Esophagus squamous epithelium (tissue), 5 donors: Measurements from ENCODE around the gene CYP4F8. TPM values are rescaled to one million over a fixed set of nuclear protein-coding genes. Genes with fewer than 3 reads are reported as not detected.
"Not testable (repeated sequence)": the region's sequence is repeated elsewhere in the genome, so short reads cannot be mapped to it uniquely, and the experiment has no call there.

ENCODE experiments used
- DNase-seq: peaks from one replicate; lab custom pipeline; 2025; lab: John Stamatoyannopoulos, UW
- H3K27ac ChIP-seq, 4 donors: fragments of 200-600 bp; sonication (generic); one replicate each; pipeline ENCODE4 v1.5.1; 2016 to 2019; ENCODE audit warnings: mild to moderate bottlenecking in 1 of 4
- H3K27me3 ChIP-seq, 4 donors: fragments of 200-600 bp; sonication (generic); 1 replicate in 3 of 4; 2 replicates in 1 of 4; pipeline versions ENCODE4 v1.5.1 to v1.6.0; 2017 to 2021; ENCODE audit warnings: antibody characterized with exemption in 1 of 4
- H3K36me3 ChIP-seq, 3 donors: fragments of 200-600 bp; sonication (generic); one replicate each; pipeline ENCODE4 v1.5.1; 2016 to 2019
- H3K4me1 ChIP-seq, 3 donors: fragments of 200-600 bp; sonication (generic); one replicate each; pipeline ENCODE4 v1.5.1; 2017 to 2019
- H3K4me3 ChIP-seq, 4 donors: fragments of 200-600 bp; sonication (generic); 1 replicate in 3 of 4; 2 replicates in 1 of 4; pipeline ENCODE4 v1.5.1; 2016 to 2019; ENCODE audit warnings: mild to moderate bottlenecking in 2 of 4, moderate library complexity in 1 of 4
- H3K9me3 ChIP-seq, 3 donors: fragments of 200-600 bp; sonication (generic); one replicate each; pipeline ENCODE4 v1.5.1; 2016 to 2019
- CTCF ChIP-seq, 6 experiments: fragments of 450-650 bp in 4 of 6; fragments of 200-600 bp in 2 of 6; sonication (generic) in 2 of 6; IDR thresholded peaks; one replicate each; pipeline ENCODE4 v1.5.1; 2016 to 2019; ENCODE audit warnings: antibody characterized with exemption in 6 of 6, mild to moderate bottlenecking in 4 of 6, moderate library complexity in 4 of 6
- POLR2A ChIP-seq, 4 donors: fragments of 450-650 bp; IDR thresholded peaks; one replicate each; pipeline ENCODE4 v1.6.1; 2017; ENCODE audit warnings: antibody characterized with exemption in 4 of 4, mild to moderate bottlenecking in 4 of 4, moderate library complexity in 3 of 4
- WGBS, 2 donors: methylation state at CpG; one replicate each; pipeline ENCODE4 v1.1.5; 2018; 5-methylcytosine and 5-hydroxymethylcytosine counted together
- intact Hi-C: fragments of 100-400 bp; cut with DNase I; formaldehyde crosslinking; loops from one replicate; pipeline ENCODE4 v1.15.0; 2022
- small RNA-seq, 4 donors: library from RNA; depleted of rRNA; stranded (forward); fragments of <200 nt; gene quantifications; one replicate each; pipeline ENCODE3, GENCODE V24; 2016
- total RNA-seq, 4 donors: library from RNA; depleted of rRNA; stranded (reverse); fragments of >200 nt; gene quantifications; one replicate each; pipeline ENCODE4 v1.1.0, GENCODE V29; 2016
- donor health status: DM: yes; HTN: yes; CAD: no.

The CYP4F8 gene
- total RNA-seq, 4 donors from 2014 or later, result not detected

GRCh38 chr19:15672580-15673175 is 57.7 kb downstream of the CYP4F8 start, which contains the start of gene CYP4F12:
Gene CYP4F12, plus strand, starts transcription at chr19:15673087. Its CDS starts 443 bp downstream, at chr19:15673530.
- DNase-seq, result peak; percentile 5
- 0 to 5% methylated on average over 3 to 5 of the region's 6 CpGs for WGBS, 2 donors
- Histone ChIP-seq H3K36me3 (no peaks in the 10 kb centered on the region), H3K4me1 (peaks cover 0 to 50% (median 16%) of the 10 kb centered on the region in 3 donors), H3K27me3 (peaks cover 0 to 6% (median 0%) of the 10 kb centered on the region in 4 donors), H3K9me3 (no peaks in the 10 kb centered on the region), H3K4me3 (peak within 1 kb of the TSS; percentile 27 to 59 (median 44)), H3K27ac (peak within 1 kb of the TSS; percentile 81 to 91 (median 86))
- intact Hi-C loops, result no loop called here
- TF ChIP-seq POLR2A (IDR thresholded peaks at IDR 0.05) (peak in 2 of 4 donors; percentile 15 to 44), CTCF (IDR thresholded peaks at IDR 0.05) (no peak)

GRCh38 chr19:15673176-15673654 is 58.2 kb downstream of the CYP4F8 start:
- H3K4me3 ChIP-seq, result peak overlapping the region; percentile 27 to 59 (median 44)
- intact Hi-C loops, result no loop called here
- H3K4me1 ChIP-seq, result peaks cover 0 to 50% (median 16%) of the 10 kb centered on the region in 3 donors
- H3K27me3 ChIP-seq, result peaks cover 0 to 6% (median 0%) of the 10 kb centered on the region in 4 donors
- 10% methylated on average over 7 to 8 of the region's 9 CpGs for WGBS, 2 donors
- H3K36me3 ChIP-seq, result peaks cover 0 to 4% (median 0%) of the 10 kb centered on the region in 3 donors
- H3K27ac ChIP-seq, result peak overlapping the region; percentile 81 to 91 (median 86)
- H3K9me3 ChIP-seq, result no peaks in the 10 kb centered on the region
- no peak for TF ChIP-seq CTCF (IDR thresholded peaks at IDR 0.05)
- TF ChIP-seq POLR2A (IDR thresholded peaks at IDR 0.05), result no peak
- DNase-seq, result no peak

- H3K27me3 ChIP-seq, result no peaks in the 10 kb centered on the region
- H3K4me3 ChIP-seq, result no peak overlapping the region
- WGBS, 2 donors, result 0 to 67% methylated on average over 1 of the region's 3 CpGs
- H3K27ac ChIP-seq, result no peak overlapping the region
- no peak for TF ChIP-seq CTCF (IDR thresholded peaks at IDR 0.05)
- TF ChIP-seq POLR2A (IDR thresholded peaks at IDR 0.05), result no peak
- peaks cover 0 to 24% (median 4%) of the 10 kb centered on the region in 3 donors for H3K36me3 ChIP-seq
- DNase-seq, result no peak
- intact Hi-C loops, result no loop called here
- H3K9me3 ChIP-seq, result no peaks in the 10 kb centered on the region
- peaks cover 0 to 32% (median 7%) of the 10 kb centered on the region in 3 donors for H3K4me1 ChIP-seq
Measured at GRCh38 chr19:15675560-15675959, 60.5 kb downstream of the CYP4F8 start.

- TF ChIP-seq POLR2A (IDR thresholded peaks at IDR 0.05) (no peak), CTCF (IDR thresholded peaks at IDR 0.05) (no peak)
- H3K27ac ChIP-seq, result no peak overlapping the region
- H3K4me3 ChIP-seq, result no peak overlapping the region
- intact Hi-C loops, result no loop called here
- no peak for DNase-seq
- no peaks in the 10 kb centered on the region for H3K9me3 ChIP-seq
- H3K27me3 ChIP-seq, result no peaks in the 10 kb centered on the region
- H3K4me1 ChIP-seq, result peaks cover 0 to 6% (median 0%) of the 10 kb centered on the region in 3 donors
- 18 to 21% methylated on average over 4 of the region's 4 CpGs for WGBS, 2 donors
- H3K36me3 ChIP-seq, result peaks cover 0 to 59% (median 4%) of the 10 kb centered on the region in 3 donors
Measured at GRCh38 chr19:15679089-15679488, 64.1 kb downstream of the CYP4F8 start.

- DNase-seq, H3K9me3 ChIP-seq, intact Hi-C loops, H3K4me3 ChIP-seq, H3K4me1 ChIP-seq, H3K27me3 ChIP-seq, H3K27ac ChIP-seq: not testable (repeated sequence)
- 46 to 47% methylated on average over 3 to 4 of the region's 4 CpGs for WGBS, 2 donors
- peaks cover 0 to 67% (median 4%) of the 10 kb centered on the region in 3 donors for H3K36me3 ChIP-seq
Measured at GRCh38 chr19:15679865-15680264, 64.8 kb downstream of the CYP4F8 start.

Small RNA genes within 50 kb of the gene (small RNA-seq; reads per million reads assigned to genes)
- gene AD000091.1, result 0 reads per million in 4 donors

Other genes with a start within 250 kb of the CYP4F8 start
- gene AKAP8, start 235.4 kb upstream of the CYP4F8 start, total RNA-seq, result 10 to 100 TPM; 17.4 to 32.4 (median 21.7) TPM
- gene AKAP8L, start 196.2 kb upstream of the CYP4F8 start, total RNA-seq, result 10 to 100 TPM; 33.9 to 90.2 (median 63.4) TPM
- 10 to 100 TPM; 17.2 to 36.5 (median 30.0) TPM for gene WIZ, start 165.3 kb upstream of the CYP4F8 start, total RNA-seq
- 1 to 10 TPM; 2.2 to 5.7 (median 2.9) TPM for gene RASAL3, start 150.7 kb upstream of the CYP4F8 start, total RNA-seq
- not detected for gene PGLYRP2, start 135.7 kb upstream of the CYP4F8 start, total RNA-seq
- 10 to 100 TPM in 2 of 4 donors, 1 to 10 TPM in 2; 3.2 to 19.4 (median 11.1) TPM for gene CYP4F22, start 106.7 kb upstream of the CYP4F8 start, total RNA-seq
- 10 to 100 TPM; 31.2 to 86.2 (median 43.5) TPM for gene CYP4F3, start 25.7 kb downstream of the CYP4F8 start, total RNA-seq
- 10 to 100 TPM; 34.5 to 79.3 (median 61.0) TPM for gene CYP4F12, start 57.9 kb downstream of the CYP4F8 start, total RNA-seq
- not detected for gene OR10H2, start 112.8 kb downstream of the CYP4F8 start, total RNA-seq
- not detected for gene OR10H3, start 122.8 kb downstream of the CYP4F8 start, total RNA-seq
- gene OR10H5, start 172.4 kb downstream of the CYP4F8 start, total RNA-seq, result not detected
- not detected for gene OR10H1, start 200.4 kb downstream of the CYP4F8 start, total RNA-seq